Heart left ventricle (tissue), 16 donors: Measurements from ENCODE around the gene DUS1L. TPM values are rescaled to one million over a fixed set of nuclear protein-coding genes. Genes with fewer than 3 reads are reported as not detected.
A peak's percentile ranks its signal among the peaks of the same experiment; 100 is the strongest.

Experiments used
- ATAC-seq, 4 donors: fragments of 200-7000 bp; cut with Tn5 transposase; one replicate each; pipeline ENCODE4 v1.9.1; 2020 to 2022; ENCODE audit warnings: moderate library complexity in 4 of 4, mild to moderate bottlenecking in 3 of 4, moderate number of reproducible peaks in 1 of 4
- DNase-seq, 5 donors: peaks; one replicate each; pipeline ENCODE4 v3.0.0-alpha.2; 2020
- H3K27ac ChIP-seq, 12 donors: fragments of 200-600 bp; sonication (generic) in 4 of 12; one replicate each; pipeline versions ENCODE4 v1.5.0 to v1.8.0; 2016 to 2022; ENCODE audit warnings: mild to moderate bottlenecking in 2 of 12
- H3K27me3 ChIP-seq, 9 donors: fragments of 200-600 bp; sonication (generic) in 2 of 9; one replicate each; pipeline versions ENCODE4 v1.5.1 to v1.8.0; 2016 to 2022; ENCODE audit warnings: mild to moderate bottlenecking in 3 of 9
- H3K36me3 ChIP-seq, 9 donors: fragments of 200-600 bp; sonication (generic) in 2 of 9; one replicate each; pipeline versions ENCODE4 v1.5.0 to v1.8.0; 2018 to 2022; ENCODE audit warnings: mild to moderate bottlenecking in 2 of 9
- H3K4me1 ChIP-seq, 12 donors: fragments of 200-600 bp; sonication (generic) in 4 of 12; one replicate each; pipeline versions ENCODE4 v1.5.0 to v1.8.0; 2016 to 2022; ENCODE audit warnings: mild to moderate bottlenecking in 3 of 12
- H3K4me3 ChIP-seq, 12 donors: fragments of 200-600 bp; sonication (generic) in 4 of 12; one replicate each; pipeline versions ENCODE4 v1.5.0 to v1.8.0; 2017 to 2022; ENCODE audit warnings: mild to moderate bottlenecking in 9 of 12, moderate library complexity in 4 of 12
- H3K9me3 ChIP-seq, 12 donors: fragments of 200-600 bp; sonication (generic) in 4 of 12; one replicate each; pipeline versions ENCODE4 v1.5.0 to v1.8.0; 2016 to 2022; ENCODE audit warnings: mild to moderate bottlenecking in 1 of 12
- POLR2A ChIP-seq, 2 donors: fragments of 450-650 bp; IDR thresholded peaks; one replicate each; pipeline ENCODE4 v1.6.1; 2017; ENCODE audit warnings: antibody characterized with exemption in 2 of 2, mild to moderate bottlenecking in 2 of 2, moderate library complexity in 2 of 2
- WGBS, 4 donors: extraction: QIAGEN DNeasy Blood & Tissue Kit in 2 of 4; methylation state at CpG; one replicate each; pipeline versions ENCODE4 v1.1.5 to v1.1.7; 2013 to 2018; 5-methylcytosine and 5-hydroxymethylcytosine counted together
- intact Hi-C, 10 donors: fragments of 100-400 bp; cut with DNase I; formaldehyde crosslinking; loops; one replicate each; pipeline versions ENCODE4 v1.11.1 to v1.14.2; 2022
- polyA plus RNA-seq, 2 donors: library from polyadenylated mRNA; stranded (reverse); fragments of 200-250 nt; gene quantifications; one replicate each; pipeline ENCODE4 v1.2.3, GENCODE V29; 2013
- total RNA-seq, 9 donors: library from RNA; depleted of rRNA in 2 of 9; stranded (reverse); fragments of >200 nt in 2 of 9; fragmentation: NEBNext Ultra II Directional in 3 of 9; extraction: Animal tissue kit (Norgen Biotek cat#: 25700) in 3 of 9; gene quantifications; one replicate each; pipeline versions ENCODE4 v1.1.0 to v1.2.4, GENCODE V29; 2016 to 2023
- TF ChIP-seq, protein P1 (sequence below), 12 donors: fragments of 200-600 bp; sonication (generic) in 4 of 12; IDR thresholded peaks; one replicate each; pipeline versions ENCODE4 v1.5.0 to v1.8.0; 2018 to 2022; ENCODE audit warnings: antibody characterized with exemption in 12 of 12, mild to moderate bottlenecking in 5 of 12
- donor health status: ischemic (EF 13 %, LVEDD 7.1; RV severe dilation, severe dysfunction).
- donor health status: healthy with polysubstance abuse.
- donor health status: DM: no; HTN: yes; CAD: no.
- donor health status: DM: no; HTN: no; CAD: no.
- donor health status: ischemic (EF 25% LVEDD 6.9; RV normal size, moderate dysfunction).
- donor health status: ischemic (EF 25% LVEDD 5.7; RV mildly dilated, moderate dysfunction).
- donor health status: healthy.
- donor health status: DM: yes; HTN: yes; CAD: no.
- donor health status: ischemic (EF 35%, LVEDD 5.7; RV mildly dilated, moderate dysfunction).
- donor health status: nonischemic (EF 11% LVEDD 7.7; RV severe dilation, severe dysfunction).
- donor health status: DM: yes; HTN: yes; CAD: no.
- donor health status: PGD.
- donor health status: ischemic (EF 29% LVEDD 5.4; RV normal size, mild dysfunction).
- donor health status: nonischemic (EF 23%, LVEDD 6.1; RV moderate dilation, normal function).

The DUS1L gene
- total and polyA plus RNA-seq, 11 donors, result 41.5 to 113 (median 60.4) TPM

DNA sequence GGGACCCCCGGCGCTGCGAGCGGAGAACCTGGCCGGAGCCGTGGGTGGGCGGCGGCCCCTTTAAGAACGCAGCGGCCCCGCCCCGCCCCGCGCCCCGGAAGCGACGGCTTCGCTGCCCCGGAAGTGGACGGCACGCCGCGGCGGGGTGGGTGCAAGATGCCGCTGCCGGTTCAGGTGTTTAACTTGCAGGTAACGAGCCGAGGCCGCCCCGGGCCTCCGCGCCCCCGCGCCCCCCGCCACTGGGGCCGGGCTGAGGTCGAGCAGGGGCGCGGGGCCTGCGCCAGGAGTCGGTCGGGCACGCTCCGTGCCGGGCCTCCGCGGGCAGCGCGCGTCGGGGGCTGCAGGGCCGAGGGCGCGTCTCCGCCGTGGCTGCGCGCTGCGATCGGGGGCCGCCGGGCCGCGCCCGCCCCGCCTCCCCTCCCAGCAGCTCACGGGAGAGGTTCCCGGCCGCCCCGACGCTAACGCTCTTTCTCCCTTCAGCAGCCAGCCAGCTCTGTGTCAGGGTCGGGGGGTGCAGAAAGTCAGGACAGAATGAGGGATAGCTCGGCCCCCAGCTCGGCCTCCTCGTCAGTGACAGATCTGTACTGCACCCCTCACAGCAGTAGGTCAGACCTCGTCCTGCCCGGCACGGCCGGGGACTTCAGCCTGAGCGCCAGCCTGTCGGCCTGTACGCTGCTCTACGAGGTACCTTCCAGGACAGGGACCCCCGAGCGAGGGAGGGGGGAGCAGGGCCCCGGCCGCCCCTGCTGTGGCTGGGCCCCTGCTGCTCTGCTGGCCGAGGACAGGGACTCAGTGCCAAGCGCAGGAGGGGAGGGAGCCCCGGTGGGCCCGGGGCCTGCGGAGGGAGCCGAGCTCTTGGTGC is 13.6 kb downstream of the DUS1L start, which contains the start of the genes GPS1 and RFNG:
Gene GPS1, plus strand, starts transcription at position 123 of the 862 bp plus-strand sequence. Its CDS starts 34 bp downstream, at position 157.
Gene RFNG, minus strand, starts transcription at position 36 of the 862 bp plus-strand sequence. CDS start 45 bp downstream, outside the sequence.
- WGBS, 4 donors, result 1 to 7% (median 1%) methylated on average over 5 to 94 of the region's 94 CpGs
- Histone ChIP-seq H3K27me3 (no peaks in the 10 kb centered on the region), H3K27ac (peak within 1 kb of the TSS in 10 of 12 donors; percentile 38 to 72 (median 59)), H3K4me3 (peak within 1 kb of the TSS; percentile 63 to 96 (median 82)), H3K4me1 (peaks cover 3 to 38% (median 24%) of the 10 kb centered on the region in 12 donors), H3K9me3 (no peaks in the 10 kb centered on the region), H3K36me3 (peaks cover 0 to 68% (median 36%) of the 10 kb centered on the region in 9 donors)
- intact Hi-C loops, result no loop called here
- peak in 3 of 4 donors; percentile 66 to 75 (median 70) for ATAC-seq
- peak; percentile 79 to 90 (median 85) for DNase-seq
- TF ChIP-seq POLR2A (IDR thresholded peaks at IDR 0.05), result peak; percentile 9 to 47
- TF ChIP-seq, protein P1, sequence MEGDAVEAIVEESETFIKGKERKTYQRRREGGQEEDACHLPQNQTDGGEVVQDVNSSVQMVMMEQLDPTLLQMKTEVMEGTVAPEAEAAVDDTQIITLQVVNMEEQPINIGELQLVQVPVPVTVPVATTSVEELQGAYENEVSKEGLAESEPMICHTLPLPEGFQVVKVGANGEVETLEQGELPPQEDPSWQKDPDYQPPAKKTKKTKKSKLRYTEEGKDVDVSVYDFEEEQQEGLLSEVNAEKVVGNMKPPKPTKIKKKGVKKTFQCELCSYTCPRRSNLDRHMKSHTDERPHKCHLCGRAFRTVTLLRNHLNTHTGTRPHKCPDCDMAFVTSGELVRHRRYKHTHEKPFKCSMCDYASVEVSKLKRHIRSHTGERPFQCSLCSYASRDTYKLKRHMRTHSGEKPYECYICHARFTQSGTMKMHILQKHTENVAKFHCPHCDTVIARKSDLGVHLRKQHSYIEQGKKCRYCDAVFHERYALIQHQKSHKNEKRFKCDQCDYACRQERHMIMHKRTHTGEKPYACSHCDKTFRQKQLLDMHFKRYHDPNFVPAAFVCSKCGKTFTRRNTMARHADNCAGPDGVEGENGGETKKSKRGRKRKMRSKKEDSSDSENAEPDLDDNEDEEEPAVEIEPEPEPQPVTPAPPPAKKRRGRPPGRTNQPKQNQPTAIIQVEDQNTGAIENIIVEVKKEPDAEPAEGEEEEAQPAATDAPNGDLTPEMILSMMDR (IDR thresholded peaks at IDR 0.05), result no peak

DNA sequence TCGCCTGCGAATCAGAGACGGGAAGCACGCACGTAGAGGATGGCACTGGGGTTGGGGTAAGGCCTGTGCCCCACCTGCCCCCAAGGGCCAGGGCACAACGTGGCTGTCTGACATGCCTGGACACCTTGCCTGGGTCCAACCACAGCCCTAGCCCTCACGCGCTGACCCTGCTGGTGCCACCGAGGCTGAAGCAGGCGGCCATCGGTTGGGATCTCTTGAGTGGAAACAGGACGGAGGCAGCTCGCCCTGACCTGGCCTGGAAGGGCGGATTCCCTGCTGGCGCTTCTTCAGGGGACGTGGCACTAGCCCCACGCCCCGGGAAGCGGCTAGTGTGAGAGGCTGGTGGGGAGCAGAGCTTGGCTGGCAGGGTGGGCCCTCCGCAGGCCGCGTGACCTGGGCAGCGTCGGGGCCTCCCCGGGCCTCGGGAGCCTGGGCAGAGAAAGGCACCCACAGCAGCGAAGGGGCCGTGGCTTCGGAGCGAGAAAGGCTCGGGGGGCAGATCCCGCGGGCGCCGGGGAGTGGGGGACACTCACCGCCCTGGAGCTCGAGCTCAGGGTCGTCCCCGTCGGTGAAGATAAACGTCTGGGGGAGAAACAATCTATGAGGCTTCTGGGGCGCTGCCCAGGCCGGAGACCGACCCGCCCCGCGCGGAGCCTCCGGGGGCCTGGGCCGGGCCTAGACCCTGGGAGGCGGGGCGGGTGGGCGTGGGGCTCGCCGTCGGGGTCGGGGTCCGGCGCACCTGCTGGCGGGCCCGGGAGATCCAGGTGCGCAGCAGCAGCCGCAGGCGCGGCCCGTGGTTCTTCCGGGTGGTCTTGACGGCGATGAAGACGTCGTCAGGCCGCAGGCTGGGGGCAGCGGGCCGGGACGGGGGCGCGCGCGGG is 14.6 kb downstream of the DUS1L start:
- no peaks in the 10 kb centered on the region for H3K9me3 ChIP-seq
- peak in 3 of 5 donors; percentile 28 to 71 (median 32) for DNase-seq
- TF ChIP-seq, protein P1 (IDR thresholded peaks at IDR 0.05), result no peak
- TF ChIP-seq POLR2A (IDR thresholded peaks at IDR 0.05), result no peak
- peaks cover 3 to 38% (median 24%) of the 10 kb centered on the region in 12 donors for H3K4me1 ChIP-seq
- no peaks in the 10 kb centered on the region for H3K27me3 ChIP-seq
- H3K36me3 ChIP-seq, result peaks cover 0 to 61% (median 28%) of the 10 kb centered on the region in 9 donors
- 12 to 75% (median 17%) methylated on average over 8 to 79 of the region's 79 CpGs for WGBS, 4 donors
- peak overlapping the region; percentile 63 to 96 (median 82) for H3K4me3 ChIP-seq
- intact Hi-C loops, result no loop called here
- ATAC-seq, result peak in 2 of 4 donors; percentile 13 to 16
- H3K27ac ChIP-seq, result peak overlapping the region in 9 of 12 donors; percentile 38 to 72 (median 58)

GRCh38 chr17:82050152-82050760 is 15.3 kb downstream of the DUS1L start:
- WGBS, 4 donors, result 88 to 93% (median 91%) methylated on average over 16 to 28 of the region's 28 CpGs
- peaks cover 0 to 54% (median 21%) of the 10 kb centered on the region in 9 donors for H3K36me3 ChIP-seq
- H3K4me3 ChIP-seq, result peak overlapping the region in 10 of 12 donors; percentile 63 to 96 (median 82)
- no peak for ATAC-seq
- peaks cover 3 to 38% (median 24%) of the 10 kb centered on the region in 12 donors for H3K4me1 ChIP-seq
- H3K27ac ChIP-seq, result peak overlapping the region in 1 of 12 donors; percentile 64
- no peaks in the 10 kb centered on the region for H3K9me3 ChIP-seq
- intact Hi-C loops, result no loop called here
- H3K27me3 ChIP-seq, result no peaks in the 10 kb centered on the region
- TF ChIP-seq, protein P1 (IDR thresholded peaks at IDR 0.05), result no peak
- no peak for TF ChIP-seq POLR2A (IDR thresholded peaks at IDR 0.05)
- peak in 3 of 5 donors; percentile 21 to 39 (median 25) for DNase-seq
